HepG2 (cell line): Measurements from ENCODE around the gene HOXA7.

Experiments
- CREB1 ChIP-seq, 2 experiments: fragments of 450-650 bp in 1 of 2; IDR thresholded peaks; 2 replicates each; pipeline ENCODE4 v1.6.1; 2016 to 2017; ENCODE audit warnings: control low read depth in 1 of 2, mild to moderate bottlenecking in 1 of 2, missing compliant biosample characterization in 1 of 2, missing genetic modification characterization in 1 of 2
- MTA3 ChIP-seq: sonication (generic); formaldehyde crosslinking; IDR thresholded peaks from 2 replicates; pipeline ENCODE4 v1.4.0; 2020; ENCODE audit warnings: missing genetic modification reagents
- POLR2A ChIP-seq, 2 experiments: IDR thresholded peaks; 2 replicates each; pipeline ENCODE4 v1.6.1; 2011; ENCODE audit warnings: low read depth in 2 of 2, low read length in 2 of 2, mild to moderate bottlenecking in 1 of 2, moderate library complexity in 1 of 2; ENCODE audit not compliant: insufficient read depth in 1 of 2
- POLR2AphosphoS5 ChIP-seq: IDR thresholded peaks from 2 replicates; pipeline ENCODE4 v1.6.1; 2012; ENCODE audit warnings: low read depth, low read length
- TBL1XR1 ChIP-seq: fragments of 150-350 bp; IDR thresholded peaks from 2 replicates; pipeline ENCODE4 v1.6.1; 2014; ENCODE audit warnings: borderline replicate concordance, low read length; ENCODE audit not compliant: partially characterized antibody
- ZNF17 ChIP-seq: sonication (generic); formaldehyde crosslinking; IDR thresholded peaks from 2 replicates; pipeline ENCODE4 v1.5.0; 2020; ENCODE audit warnings: mild to moderate bottlenecking, missing genetic modification reagents

DNA sequence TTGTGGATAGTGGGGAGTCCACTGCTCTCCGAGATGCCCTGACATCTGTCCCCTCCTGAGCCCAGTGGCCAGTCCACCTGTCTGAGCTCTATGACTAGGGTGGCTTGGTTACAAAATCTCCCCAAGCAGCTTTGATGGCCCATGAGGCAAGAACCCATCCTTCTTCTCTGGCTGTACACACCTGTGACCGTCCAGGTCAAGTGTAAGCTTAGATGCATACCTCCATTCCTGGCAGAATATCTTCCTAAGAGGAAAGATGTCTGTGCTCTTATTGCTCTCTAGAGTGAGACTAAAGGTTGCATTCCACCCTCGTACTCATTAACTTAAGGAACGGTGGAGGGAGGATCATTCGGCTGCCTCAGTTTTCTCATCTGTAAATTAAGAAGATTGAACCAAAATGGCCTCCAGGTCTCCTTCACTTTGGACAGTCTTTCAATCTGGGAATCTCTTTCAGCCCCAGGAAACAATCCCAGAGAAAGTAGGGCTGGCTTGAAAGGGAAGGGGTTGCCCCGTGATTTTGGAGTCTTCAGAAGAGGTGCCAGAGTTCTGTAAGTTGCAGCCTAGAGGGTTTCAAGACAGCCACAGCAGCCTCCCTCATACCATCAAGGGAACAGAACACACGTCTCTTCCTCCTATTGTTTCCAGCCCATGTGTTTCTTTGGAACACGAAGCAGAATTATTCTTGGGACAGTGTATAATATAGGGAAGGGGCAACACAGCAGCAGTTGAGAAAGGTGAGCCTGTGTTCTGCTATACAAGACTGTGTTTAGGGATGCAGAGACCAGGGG, 31.4 kb downstream of the HOXA7 start:
- no peak for TF ChIP-seq TBL1XR1
- TF ChIP-seq ZNF17 (CRISPR knock-in tag), result no peak
- no peak for TF ChIP-seq POLR2AphosphoS5
- TF ChIP-seq CREB1 (IDR thresholded peaks at IDR 0.05), result no peak
- TF ChIP-seq CREB1 (CRISPR knock-in tag; IDR thresholded peaks at IDR 0.05), result no peak
- no peak for TF ChIP-seq MTA3 (CRISPR knock-in tag)
- TF ChIP-seq POLR2A (IDR thresholded peaks at IDR 0.05; ENCODE audit: insufficient read depth in 1 of 2, low read depth in 2 of 2, low read length in 2 of 2), result peak in 1 of 2 experiments; percentile 11; a peak in 1 of 4 replicates
